Adipocyte (in vitro differentiated cells): Measurements from ENCODE around the gene ATP1B3.
"Not testable (repeated sequence)": the region's sequence is repeated elsewhere in the genome, so short reads cannot be mapped to it uniquely, and the experiment has no call there.

Experiments
- DNase-seq: peaks from one replicate; pipeline ENCODE4 v3.0.0-alpha.2; 2015; ENCODE audit warnings: low read depth
- H3K27me3 ChIP-seq: replicated peaks from 2 replicates; pipeline ENCODE4 v1.7.0; 2013; ENCODE audit warnings: mild to moderate bottlenecking, low read length, moderate library complexity; ENCODE audit not compliant: control insufficient read depth, insufficient read depth
- H3K36me3 ChIP-seq: 2 replicates; pipeline ENCODE4 v1.7.0; 2013; ENCODE audit warnings: low read length, mild to moderate bottlenecking, moderate library complexity; ENCODE audit not compliant: control insufficient read depth, insufficient read depth, severe bottlenecking
- H3K4me1 ChIP-seq: 2 replicates; pipeline ENCODE4 v1.7.0; 2013; ENCODE audit warnings: mild to moderate bottlenecking, low read length, moderate library complexity; ENCODE audit not compliant: control insufficient read depth, insufficient read depth
- H3K4me3 ChIP-seq: 2 replicates; pipeline ENCODE4 v1.7.0; 2013; ENCODE audit warnings: mild to moderate bottlenecking, low read length, moderate library complexity
- H3K9ac ChIP-seq: 2 replicates; pipeline ENCODE4 v1.7.0; 2013; ENCODE audit warnings: mild to moderate bottlenecking, low read length, moderate library complexity
- H3K9me3 ChIP-seq: 2 replicates; pipeline ENCODE4 v1.7.0; 2013; ENCODE audit warnings: mild to moderate bottlenecking, low read length, moderate library complexity; ENCODE audit not compliant: control insufficient read depth

The ATP1B3 gene

DNA sequence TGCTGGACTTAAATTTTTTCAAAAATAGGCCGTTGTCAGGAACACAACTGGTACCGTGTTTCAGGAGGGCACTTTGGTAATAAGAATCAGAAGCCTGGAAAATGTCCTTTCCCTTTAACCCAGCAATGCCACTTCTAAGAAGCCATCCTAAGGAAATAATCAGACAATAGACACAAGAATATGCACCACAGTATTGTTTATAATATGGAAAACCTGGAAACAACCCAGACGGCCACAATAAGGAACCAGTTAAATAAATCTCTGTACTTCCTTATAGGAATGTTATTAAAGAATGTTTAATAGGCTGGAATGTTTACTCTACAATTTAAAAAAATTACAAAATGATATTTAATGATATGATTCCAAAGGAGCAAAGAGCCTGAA is 30.4 kb upstream of the ATP1B3 start:
- H3K9ac ChIP-seq: no peak overlapping the region
- no peak overlapping the region for H3K4me3 ChIP-seq
- no peak for DNase-seq
- H3K9me3 ChIP-seq: no peaks in the 10 kb centered on the region
- H3K4me1 ChIP-seq: no peaks in the 10 kb centered on the region
- no peaks in the 10 kb centered on the region for H3K36me3 ChIP-seq
- H3K27me3 ChIP-seq: peaks cover 3% of the 10 kb centered on the region

DNA sequence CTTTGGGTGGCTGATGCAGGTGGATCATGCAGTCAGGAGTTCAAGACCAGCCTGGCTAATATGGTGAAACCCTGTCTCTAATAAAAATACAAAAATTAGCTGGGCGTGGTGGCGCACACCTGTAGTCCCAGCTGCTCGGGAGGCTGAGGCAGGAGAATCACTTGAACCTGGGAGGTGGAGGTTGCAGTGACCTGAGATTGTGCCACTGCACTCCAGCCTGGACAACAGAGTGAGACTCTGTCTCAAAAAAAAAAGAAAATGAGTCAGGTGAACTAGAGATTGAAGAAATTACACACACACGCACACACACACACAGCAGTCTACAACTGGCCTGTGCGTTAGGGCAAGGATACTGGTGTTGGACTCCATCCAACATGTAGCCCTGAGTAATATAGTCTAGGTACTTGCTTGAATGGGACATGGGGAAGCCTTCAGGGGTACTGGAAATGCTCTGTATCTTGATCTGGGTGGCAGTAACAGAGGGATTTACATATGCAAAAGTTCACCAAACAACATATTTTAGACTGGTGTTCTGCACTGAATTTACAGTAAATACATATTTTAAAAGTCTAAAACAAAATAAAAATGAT is 28.2 kb upstream of the ATP1B3 start:
- H3K27me3 ChIP-seq, H3K36me3 ChIP-seq, H3K4me3 ChIP-seq, DNase-seq, H3K9me3 ChIP-seq, H3K9ac ChIP-seq, H3K4me1 ChIP-seq: not testable (repeated sequence)

DNA sequence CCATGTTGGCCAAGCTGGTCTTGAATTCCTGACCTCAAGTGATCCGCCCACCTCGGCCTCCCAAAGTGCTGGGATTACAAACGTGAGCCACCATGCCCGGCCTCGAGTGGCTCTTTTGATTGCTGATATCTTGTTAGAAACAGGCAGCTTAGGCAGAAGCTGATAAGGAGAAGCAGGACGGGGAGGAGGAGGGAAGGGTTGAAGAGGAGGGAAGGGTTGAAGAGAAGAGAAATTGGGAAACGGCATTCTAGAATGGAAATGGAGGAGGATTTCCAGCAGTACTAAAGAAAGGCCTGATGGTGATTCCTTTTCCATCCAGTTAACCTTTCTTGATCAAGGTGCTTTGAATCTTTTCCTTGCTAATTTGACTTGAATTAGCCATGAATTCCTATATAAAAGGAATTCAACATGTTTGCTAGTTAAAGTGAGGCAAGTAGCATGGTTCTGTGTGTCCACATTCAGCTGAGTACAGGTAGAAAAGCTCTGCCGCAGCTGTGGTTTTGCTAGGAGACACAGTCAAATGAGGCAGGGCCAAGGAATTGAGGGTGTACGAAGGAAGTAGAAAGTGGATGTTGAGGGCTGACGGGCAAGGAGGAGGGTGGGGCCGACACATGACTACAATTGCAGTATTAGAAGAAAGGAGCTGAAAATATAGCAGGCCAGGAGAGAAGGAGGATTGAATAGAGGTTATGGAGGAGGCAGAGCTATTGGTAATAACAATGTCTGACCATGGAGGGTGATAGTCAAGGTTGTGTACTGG is 27.2 kb upstream of the ATP1B3 start:
- peaks cover 11% of the 10 kb centered on the region for H3K4me1 ChIP-seq
- DNase-seq: no peak
- no peaks in the 10 kb centered on the region for H3K9me3 ChIP-seq
- H3K27me3 ChIP-seq: peaks cover 3% of the 10 kb centered on the region
- H3K9ac ChIP-seq: no peak overlapping the region
- no peak overlapping the region for H3K4me3 ChIP-seq
- no peaks in the 10 kb centered on the region for H3K36me3 ChIP-seq

DNA sequence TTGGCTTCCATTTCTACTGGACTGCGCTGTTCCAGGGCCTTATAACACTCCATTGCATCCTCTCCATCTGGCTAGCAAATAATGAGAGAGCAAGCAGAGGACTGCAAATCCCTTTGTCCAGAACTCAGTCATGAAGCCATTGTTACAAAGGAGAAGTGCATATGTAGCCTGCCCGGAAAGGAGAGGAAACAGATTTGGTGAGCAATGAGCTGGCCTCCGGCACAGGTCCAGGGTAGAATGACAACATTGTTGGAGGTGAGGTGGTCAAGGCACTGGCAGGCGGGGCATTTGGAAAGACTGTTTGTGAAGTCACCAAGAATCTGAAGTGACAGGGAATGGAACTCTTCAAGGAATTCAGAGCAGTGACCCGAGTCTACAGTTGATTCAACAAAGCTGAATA is 25.0 kb upstream of the ATP1B3 start:
- DNase-seq: no peak
- H3K9ac ChIP-seq: no peak overlapping the region

DNA sequence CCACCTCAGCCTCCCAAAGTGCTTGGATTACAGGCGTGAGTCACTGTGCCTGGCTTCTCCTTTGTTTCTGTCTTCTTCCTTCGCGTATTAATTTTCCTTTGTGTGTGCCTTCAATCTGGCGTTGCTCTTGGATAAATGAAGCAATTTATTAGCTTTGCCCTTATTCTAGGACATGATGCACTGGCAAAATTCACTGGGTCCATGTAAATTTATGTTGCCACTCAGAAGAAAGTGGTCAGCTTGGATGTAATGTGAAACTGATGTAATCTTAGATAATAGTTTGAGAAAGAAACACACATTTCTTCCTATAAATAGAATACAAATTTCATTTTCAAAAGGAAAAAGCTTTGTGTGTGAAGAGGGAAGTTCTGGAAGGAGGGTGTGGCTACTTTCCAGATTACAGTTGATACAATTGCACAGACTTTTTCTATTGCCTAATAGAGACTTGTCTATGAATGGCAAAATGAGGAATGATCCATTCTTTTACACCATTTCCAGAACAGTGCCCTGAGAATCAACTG is 23.3 kb upstream of the ATP1B3 start:
- H3K9me3 ChIP-seq: no peaks in the 10 kb centered on the region
- no peak overlapping the region for H3K4me3 ChIP-seq
- peak; percentile 66 for DNase-seq
- no peaks in the 10 kb centered on the region for H3K36me3 ChIP-seq
- H3K4me1 ChIP-seq: peaks cover 11% of the 10 kb centered on the region
- H3K9ac ChIP-seq: no peak overlapping the region
- H3K27me3 ChIP-seq: peaks cover 3% of the 10 kb centered on the region

More for the DNA sequence above, 25.0 kb upstream of the ATP1B3 start:
- Histone ChIP-seq H3K36me3 (no peaks in the 10 kb centered on the region), H3K4me3 (no peak overlapping the region), H3K9me3 (no peaks in the 10 kb centered on the region), H3K27me3 (peaks cover 3% of the 10 kb centered on the region), H3K4me1 (peaks cover 11% of the 10 kb centered on the region)

DNA sequence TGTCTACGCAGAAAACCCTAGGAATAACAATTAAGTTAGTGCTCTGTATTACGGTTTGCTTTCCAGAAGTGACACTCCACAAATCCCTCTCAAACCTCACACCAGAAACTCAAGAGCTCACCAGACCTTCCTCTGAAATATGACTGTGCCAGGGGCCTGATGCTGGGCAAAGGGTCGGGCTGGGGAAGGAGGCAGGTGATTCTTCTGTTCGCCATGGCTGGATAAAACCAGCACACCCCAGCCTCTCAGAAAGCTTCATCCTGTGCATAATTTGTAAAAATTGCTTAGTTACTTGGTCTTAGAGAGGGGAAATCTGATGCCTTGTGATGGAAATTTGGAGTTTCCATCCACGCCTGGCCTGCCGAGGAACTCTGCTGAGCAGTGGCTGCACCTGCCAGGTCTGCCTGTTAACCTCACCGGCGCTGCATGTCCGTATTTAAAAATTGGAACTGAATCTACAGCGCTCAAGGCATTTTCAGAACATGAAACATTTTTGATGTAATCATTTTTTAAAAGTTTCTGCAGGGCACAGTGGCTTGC is 22.7 kb upstream of the ATP1B3 start:
- no peak overlapping the region for H3K4me3 ChIP-seq
- H3K36me3 ChIP-seq: no peaks in the 10 kb centered on the region
- H3K9ac ChIP-seq: no peak overlapping the region
- H3K27me3 ChIP-seq: peaks cover 3% of the 10 kb centered on the region
- peaks cover 11% of the 10 kb centered on the region for H3K4me1 ChIP-seq
- H3K9me3 ChIP-seq: no peaks in the 10 kb centered on the region
- no peak for DNase-seq

DNA sequence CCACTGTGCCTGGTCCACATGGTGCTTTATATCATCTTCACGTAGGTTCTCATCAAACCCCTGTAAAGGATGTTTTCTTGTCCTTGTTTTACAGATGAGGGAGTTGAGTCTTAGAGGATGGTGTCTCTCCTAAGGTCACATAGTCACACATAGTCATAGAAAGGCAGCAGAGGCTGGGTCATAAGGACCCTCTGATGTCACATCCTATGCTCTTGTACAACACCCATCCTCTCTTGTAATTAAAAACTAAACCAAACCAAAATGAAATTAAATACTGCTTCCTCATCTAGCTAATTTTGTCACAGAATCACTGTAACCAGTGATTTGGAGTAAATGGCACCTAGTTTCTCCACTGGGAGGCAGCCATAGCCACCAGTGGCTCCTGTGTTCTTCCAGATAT is 21.8 kb upstream of the ATP1B3 start:
- no peak for DNase-seq
- no peaks in the 10 kb centered on the region for H3K27me3 ChIP-seq

DNA sequence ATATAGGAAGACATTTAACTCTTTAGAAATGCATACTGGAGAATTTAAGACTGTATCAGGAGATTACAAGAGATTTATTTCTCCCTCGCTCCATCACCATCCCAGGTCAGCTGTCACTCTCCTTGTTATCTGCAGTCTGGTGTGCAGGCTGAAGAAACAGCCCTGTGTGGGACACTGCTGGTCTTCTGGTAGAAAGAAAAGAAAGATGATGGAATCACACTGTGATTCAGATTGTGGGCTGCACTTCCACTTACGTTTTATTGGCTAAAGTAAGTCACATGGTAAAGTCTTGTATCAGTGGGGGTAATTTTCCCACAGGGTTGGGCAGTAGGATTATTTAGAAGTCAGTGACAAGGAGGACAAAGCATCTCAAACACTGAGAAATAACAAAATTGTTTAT is 18.1 kb upstream of the ATP1B3 start:
- H3K9ac ChIP-seq: no peak overlapping the region
- DNase-seq: no peak
- H3K4me3 ChIP-seq: no peak overlapping the region
- H3K27me3 ChIP-seq: no peaks in the 10 kb centered on the region
- H3K9me3 ChIP-seq: no peaks in the 10 kb centered on the region
- peaks cover 17% of the 10 kb centered on the region for H3K4me1 ChIP-seq
- H3K36me3 ChIP-seq: no peaks in the 10 kb centered on the region

More for the DNA sequence above, 21.8 kb upstream of the ATP1B3 start:
- Histone ChIP-seq H3K4me3 (no peak overlapping the region), H3K4me1 (peaks cover 11% of the 10 kb centered on the region), H3K36me3 (no peaks in the 10 kb centered on the region), H3K9ac (no peak overlapping the region), H3K9me3 (no peaks in the 10 kb centered on the region)

DNA sequence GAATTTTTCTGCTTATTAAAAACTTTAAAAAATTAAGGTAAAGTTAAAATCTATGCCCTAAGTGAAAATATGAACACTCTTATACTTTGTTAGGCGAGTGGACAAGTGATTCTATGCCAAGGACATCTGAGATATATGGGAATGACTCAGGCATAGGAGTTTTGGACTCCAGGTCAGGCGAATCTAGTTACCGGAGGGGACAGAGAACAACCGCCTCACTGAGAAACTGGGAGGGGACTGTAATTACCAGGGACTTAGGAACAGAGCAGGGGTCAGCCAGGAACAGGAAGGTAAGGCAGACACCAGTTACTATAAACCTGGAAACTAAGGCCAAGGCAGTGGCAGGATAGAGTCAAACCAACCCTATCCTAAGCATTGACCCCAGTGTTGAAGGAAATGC is 16.8 kb upstream of the ATP1B3 start:
- Histone ChIP-seq H3K27me3 (no peaks in the 10 kb centered on the region), H3K36me3 (no peaks in the 10 kb centered on the region), H3K9me3 (no peaks in the 10 kb centered on the region), H3K9ac (no peak overlapping the region), H3K4me1 (peaks cover 11% of the 10 kb centered on the region), H3K4me3 (no peak overlapping the region)
- no peak for DNase-seq

DNA sequence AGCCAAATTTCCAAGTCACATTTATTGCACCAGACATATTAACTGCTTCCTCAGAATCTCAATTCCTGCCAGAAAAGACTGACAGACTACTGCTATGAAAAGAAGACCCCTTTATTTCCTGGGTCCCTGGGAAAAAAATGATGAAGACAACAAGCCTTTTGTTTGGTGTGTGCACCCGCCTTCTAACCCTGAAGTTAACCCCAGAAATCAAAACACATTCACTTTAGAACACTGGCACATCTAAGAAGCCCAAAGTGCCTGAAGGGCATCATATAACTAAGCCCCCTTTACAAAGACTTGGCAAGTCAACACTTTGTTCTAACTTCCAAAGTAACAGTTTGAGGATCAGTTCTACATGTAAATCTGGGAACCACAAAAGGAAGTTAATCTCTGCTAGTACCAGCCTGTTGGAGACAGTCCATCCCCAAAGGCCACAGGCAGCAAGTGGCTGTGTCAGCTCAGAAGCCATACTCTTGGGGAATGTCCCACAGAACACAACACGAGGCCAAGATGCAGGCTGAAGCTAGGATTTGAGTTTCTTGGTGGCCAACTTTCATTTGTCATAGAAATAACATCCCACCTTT is 16.3 kb upstream of the ATP1B3 start:
- Histone ChIP-seq H3K9ac (no peak overlapping the region), H3K4me3 (no peak overlapping the region), H3K9me3 (no peaks in the 10 kb centered on the region), H3K27me3 (no peaks in the 10 kb centered on the region), H3K36me3 (no peaks in the 10 kb centered on the region), H3K4me1 (peaks cover 11% of the 10 kb centered on the region)
- no peak for DNase-seq

DNA sequence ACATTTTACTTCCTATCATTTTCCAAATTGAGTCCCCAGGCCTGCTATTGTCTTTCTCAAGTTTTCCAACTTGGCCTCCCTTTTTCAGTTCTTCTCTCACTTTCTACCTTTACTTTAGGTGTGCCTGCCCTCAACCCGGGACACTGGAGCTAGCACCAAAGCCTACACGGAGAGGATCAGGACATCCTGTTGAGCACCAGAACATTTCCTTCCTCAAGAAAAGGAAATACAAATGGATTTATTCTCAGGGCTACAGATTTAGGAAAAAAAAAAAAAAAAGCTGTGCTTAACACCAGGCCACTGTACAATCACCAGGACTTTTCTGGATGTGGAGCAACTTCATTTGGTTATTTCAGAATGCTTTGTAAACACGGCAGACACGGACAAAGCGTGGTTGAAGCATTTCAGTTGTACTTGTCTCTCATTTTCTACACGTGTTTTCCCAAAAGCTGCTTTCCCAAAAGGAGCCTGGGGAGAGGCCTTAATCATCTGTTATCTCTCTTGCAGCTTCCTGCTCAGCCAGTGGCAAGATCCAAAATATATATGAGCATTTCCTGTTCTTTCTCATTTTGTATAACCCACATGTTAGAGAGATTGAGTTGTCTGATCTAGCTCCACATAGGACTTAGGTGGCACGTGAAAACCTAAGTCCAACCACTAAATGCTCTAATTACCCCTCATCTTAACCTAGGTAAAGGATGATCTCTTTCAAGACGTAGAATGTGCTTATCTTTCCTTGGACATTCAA is 15.5 kb upstream of the ATP1B3 start:
- DNase-seq: no peak
- H3K4me3 ChIP-seq: no peak overlapping the region
- H3K4me1 ChIP-seq: peaks cover 11% of the 10 kb centered on the region
- no peaks in the 10 kb centered on the region for H3K9me3 ChIP-seq
- no peaks in the 10 kb centered on the region for H3K27me3 ChIP-seq
- H3K36me3 ChIP-seq: no peaks in the 10 kb centered on the region
- H3K9ac ChIP-seq: no peak overlapping the region
